Caco-2 (cell line): ENCODE results near the gene NFIX. TPM values are rescaled to one million over a fixed set of nuclear protein-coding genes. Genes with fewer than 3 reads are reported as not detected.
A peak's percentile ranks its signal among the peaks of the same experiment; 100 is the strongest.

Experiments used
- BruUV-seq: library from RNA; stranded (reverse); fragments of 400-500 nt; replicated peaks from 2 replicates; lab custom pipeline; 2021; lab: Mats Ljungman, UMichigan
- CTCF ChIA-PET: fragments of 300-600 bp; sonication (Branson Sonifier 250); formaldehyde crosslinking; loops from one replicate; lab custom pipeline; 2022; ENCODE audit warnings: antibody characterized with exemption; lab: Charles Lee
- POLR2A ChIA-PET: fragments of 300-600 bp; sonication (Branson Sonifier 250); formaldehyde crosslinking; loops from one replicate; lab custom pipeline; 2022; ENCODE audit warnings: antibody characterized with exemption; lab: Charles Lee
- DNase-seq, 2 experiments: peaks; one replicate each; pipeline versions ENCODE4 v3.0.0 to v3.0.0-alpha.2; 2020 to 2022
- H3K27me3 ChIP-seq: replicated peaks from 2 replicates; pipeline ENCODE4 v1.6.0; 2011; ENCODE audit warnings: low read length; ENCODE audit not compliant: control insufficient read depth, insufficient read depth
- H3K36me3 ChIP-seq: 2 replicates; pipeline ENCODE4 v1.5.1; 2011; ENCODE audit warnings: low read length; ENCODE audit not compliant: control insufficient read depth, insufficient read depth
- H3K4me1 ChIP-seq: fragments of 250-450 bp; sonication (Bioruptor Pico); 2 replicates; pipeline ENCODE4 v1.5.1; 2020; ENCODE audit warnings: mild to moderate bottlenecking
- H3K4me3 ChIP-seq: 2 replicates; pipeline ENCODE4 v1.5.1; 2011; ENCODE audit warnings: low read depth, mild to moderate bottlenecking, control low read depth, low read length
- H3K9me3 ChIP-seq: fragments of 250-450 bp; sonication (Bioruptor Pico); 2 replicates; pipeline ENCODE4 v1.5.1; 2020; ENCODE audit warnings: mild to moderate bottlenecking, moderate library complexity
- H3K27ac Mint-ChIP-seq: one replicate; pipeline ENCODE4 v1.8.0; 2022; ENCODE audit warnings: mixed read lengths; ENCODE audit not compliant: unreplicated experiment
- H3K27me3 Mint-ChIP-seq: one replicate; pipeline ENCODE4 v1.8.0; 2022; ENCODE audit warnings: mixed read lengths; ENCODE audit not compliant: insufficient read depth, unreplicated experiment
- H3K36me3 Mint-ChIP-seq: one replicate; pipeline ENCODE4 v1.8.0; 2022; ENCODE audit warnings: mild to moderate bottlenecking, mixed read lengths; ENCODE audit not compliant: insufficient read depth, unreplicated experiment
- H3K4me1 Mint-ChIP-seq: one replicate; pipeline ENCODE4 v1.8.0; 2022; ENCODE audit warnings: low read depth, mixed read lengths; ENCODE audit not compliant: unreplicated experiment
- H3K4me3 Mint-ChIP-seq: one replicate; pipeline ENCODE4 v1.8.0; 2022; ENCODE audit warnings: mild to moderate bottlenecking, moderate library complexity, mixed read lengths; ENCODE audit not compliant: unreplicated experiment
- H3K9me3 Mint-ChIP-seq: one replicate; pipeline ENCODE4 v1.8.0; 2022; ENCODE audit warnings: mixed read lengths; ENCODE audit not compliant: unreplicated experiment
- CTCF ChIP-seq, 2 experiments: fragments of 200-600 bp in 1 of 2; IDR thresholded peaks; 1 replicate in 1 of 2; 2 replicates in 1 of 2; pipeline versions ENCODE4 v1.5.1 to v1.8.0; 2011 to 2022; ENCODE audit warnings: antibody characterized with exemption in 1 of 2, control low read depth in 1 of 2, inconsistent platforms in 1 of 2, low read depth in 1 of 2, low read length in 1 of 2, mild to moderate bottlenecking in 1 of 2, moderate library complexity in 1 of 2; ENCODE audit not compliant: insufficient read depth in 1 of 2, severe bottlenecking in 1 of 2, unreplicated experiment in 1 of 2
- intact Hi-C: fragments of 100-400 bp; cut with micrococcal nuclease; formaldehyde crosslinking; loops from one replicate; pipeline ENCODE4 v1.10.0; 2022; ENCODE audit not compliant: unreplicated experiment
- total RNA-seq: library from RNA; stranded (reverse); gene quantifications from 2 replicates; pipeline ENCODE4 v1.2.3, GENCODE V29; 2022

Gene NFIX
- total RNA-seq, 1 experiment from 2014 or later, result 0.82 TPM

- no peak for DNase-seq
- POLR2A ChIA-PET, result no interaction called here
- H3K4me1 ChIP-seq, result no peaks in the 10 kb centered on the region; the same call in 1 of the 2 replicates
- Mint-ChIP-seq H3K9me3 (no peaks in the 10 kb centered on the region), H3K27ac (no peak overlapping the region), H3K36me3 (no peaks in the 10 kb centered on the region), H3K4me1 (peaks cover 7% of the 10 kb centered on the region), H3K4me3 (no peak overlapping the region), H3K27me3 (peaks cover 4% of the 10 kb centered on the region)
- TF ChIP-seq CTCF (IDR thresholded peaks at IDR 0.05; ENCODE audit: insufficient read depth in 1 of 2, low read depth in 1 of 2, low read length in 1 of 2, severe bottlenecking in 1 of 2, unreplicated experiment in 1 of 2), result no peak
- H3K9me3 ChIP-seq, result no peaks in the 10 kb centered on the region
- BruUV-seq, result no TSS peak
- no peaks in the 10 kb centered on the region for H3K36me3 ChIP-seq
- H3K27me3 ChIP-seq, result no peaks in the 10 kb centered on the region
- intact Hi-C loops, result no loop called here
- CTCF ChIA-PET, result interaction anchor here (0.8 to 4.3 kb wide), 3 partner anchors 28 to 131 kb away, joined by 3 to 64 read pairs (median 6); no protein-coding TSS in a partner anchor
- H3K4me3 ChIP-seq, result no peak overlapping the region
These were observed 101.8 kb downstream of the NFIX start for GRCh38 chr19:13097033-13097462.

- Mint-ChIP-seq H3K36me3 (no peaks in the 10 kb centered on the region), H3K4me1 (peaks cover 7% of the 10 kb centered on the region), H3K27me3 (peaks cover 4% of the 10 kb centered on the region), H3K4me3 (peak overlapping the region; percentile 27), H3K27ac (no peak overlapping the region), H3K9me3 (no peaks in the 10 kb centered on the region)
- ChIA-PET CTCF (interaction anchor here (4.3 kb wide), 1 partner anchor 120 kb away, joined by 64 read pairs; no protein-coding TSS in a partner anchor), POLR2A (no interaction called here)
- intact Hi-C loops, result no loop called here
- Histone ChIP-seq H3K9me3 (no peaks in the 10 kb centered on the region), H3K4me1 (peaks cover 6% of the 10 kb centered on the region), H3K36me3 (no peaks in the 10 kb centered on the region), H3K27me3 (no peaks in the 10 kb centered on the region), H3K4me3 (no peak overlapping the region; the same call in 1 of the 2 replicates)
- TF ChIP-seq CTCF (IDR thresholded peaks at IDR 0.05; ENCODE audit: insufficient read depth in 1 of 2, low read depth in 1 of 2, low read length in 1 of 2, severe bottlenecking in 1 of 2, unreplicated experiment in 1 of 2), result no peak
- BruUV-seq, result no TSS peak
- DNase-seq, result no peak
These were observed 102.4 kb downstream of the NFIX start for GRCh38 chr19:13097463-13098258.

GRCh38 chr19:13098277-13099072, 103.2 kb downstream of the NFIX start:
- Mint-ChIP-seq H3K36me3 (no peaks in the 10 kb centered on the region), H3K27ac (no peak overlapping the region), H3K9me3 (no peaks in the 10 kb centered on the region), H3K4me3 (peak overlapping the region; percentile 27), H3K27me3 (peaks cover 4% of the 10 kb centered on the region), H3K4me1 (peaks cover 7% of the 10 kb centered on the region)
- intact Hi-C loops, result no loop called here
- ChIA-PET CTCF (no interaction called here), POLR2A (no interaction called here)
- no peak for TF ChIP-seq CTCF (IDR thresholded peaks at IDR 0.05; ENCODE audit: insufficient read depth in 1 of 2, low read depth in 1 of 2, low read length in 1 of 2, severe bottlenecking in 1 of 2, unreplicated experiment in 1 of 2)
- Histone ChIP-seq H3K27me3 (no peaks in the 10 kb centered on the region), H3K4me3 (no peak overlapping the region), H3K9me3 (no peaks in the 10 kb centered on the region), H3K4me1 (peaks cover 11% of the 10 kb centered on the region), H3K36me3 (no peaks in the 10 kb centered on the region)
- BruUV-seq, result no TSS peak
- no peak for DNase-seq
